HepG2 (cell line): ENCODE results near the gene PTPRD.

Source experiments
- DPF2 ChIP-seq: sonication (generic); formaldehyde crosslinking; IDR thresholded peaks from 2 replicates; pipeline ENCODE4 v1.4.0; 2020; ENCODE audit warnings: mild to moderate bottlenecking, low read depth, missing genetic modification reagents, borderline replicate concordance
- KDM1A ChIP-seq: IDR thresholded peaks from 2 replicates; pipeline ENCODE4 v1.6.1; 2016; ENCODE audit warnings: missing compliant biosample characterization
- MYC ChIP-seq: sonication (generic); formaldehyde crosslinking; IDR thresholded peaks from 2 replicates; pipeline ENCODE4 v1.9.0; 2021; ENCODE audit warnings: missing genetic modification reagents, borderline replicate concordance
- NKX3-1 ChIP-seq: sonication (generic); formaldehyde crosslinking; IDR thresholded peaks from 2 replicates; pipeline ENCODE4 v1.5.0; 2020; ENCODE audit warnings: missing genetic modification reagents
- POLR2A ChIP-seq, 2 experiments: IDR thresholded peaks; 2 replicates each; pipeline ENCODE4 v1.6.1; 2011; ENCODE audit warnings: low read depth in 2 of 2, low read length in 2 of 2, mild to moderate bottlenecking in 1 of 2, moderate library complexity in 1 of 2; ENCODE audit not compliant: insufficient read depth in 1 of 2
- RAD51 ChIP-seq: fragments of 450-650 bp; IDR thresholded peaks from 2 replicates; pipeline ENCODE4 v1.6.1; 2016; ENCODE audit warnings: borderline replicate concordance
- TAF15 ChIP-seq: fragments of 200-400 bp; formaldehyde crosslinking; IDR thresholded peaks from one replicate; pipeline ENCODE4 v1.6.1; 2018; ENCODE audit warnings: mild to moderate bottlenecking, low read depth, low read length; ENCODE audit not compliant: poor library complexity, severe bottlenecking
- ZNF331 ChIP-seq: sonication (generic); formaldehyde crosslinking; IDR thresholded peaks from 2 replicates; pipeline ENCODE4 v1.4.0; 2020; ENCODE audit warnings: missing genetic modification reagents
- ZNF792 ChIP-seq: IDR thresholded peaks from 2 replicates; pipeline ENCODE4 v1.6.1; 2016

GRCh38 chr9:8384091-8384490 lies 2228.7 kb downstream of the PTPRD start:
- TF ChIP-seq POLR2A (IDR thresholded peaks at IDR 0.05; ENCODE audit: insufficient read depth in 1 of 2, low read depth in 2 of 2, low read length in 2 of 2) (no peak), ZNF792 (CRISPR knock-in tag) (no peak), NKX3-1 (CRISPR knock-in tag) (no peak), TAF15 (no peak), DPF2 (no peak), MYC (CRISPR knock-in tag) (no peak), ZNF331 (CRISPR knock-in tag) (no peak), KDM1A (CRISPR knock-in tag) (no peak), RAD51 (no peak)
